Measurements from ENCODE around the gene SEC23IP.

DNA sequence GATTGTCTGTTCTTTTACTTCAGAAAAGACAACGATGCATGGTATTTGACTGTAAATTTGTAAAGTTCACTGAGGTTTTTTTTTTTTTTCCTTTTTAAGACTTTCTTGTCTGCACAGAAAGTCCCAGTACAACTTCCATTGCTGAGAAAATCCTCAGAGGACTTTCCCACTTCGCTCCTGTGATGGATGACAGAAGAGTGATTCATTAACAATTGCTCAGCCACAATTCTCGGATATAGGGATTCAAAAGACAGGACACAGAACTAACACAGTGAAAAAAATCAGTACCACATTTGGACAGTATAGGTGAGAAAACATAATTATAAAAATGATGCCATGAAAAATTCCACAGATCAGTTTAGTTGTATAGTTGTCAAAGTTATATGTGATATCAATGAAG lies 48.0 kb downstream of the SEC23IP start:
- TF ChIP-seq, protein P1, sequence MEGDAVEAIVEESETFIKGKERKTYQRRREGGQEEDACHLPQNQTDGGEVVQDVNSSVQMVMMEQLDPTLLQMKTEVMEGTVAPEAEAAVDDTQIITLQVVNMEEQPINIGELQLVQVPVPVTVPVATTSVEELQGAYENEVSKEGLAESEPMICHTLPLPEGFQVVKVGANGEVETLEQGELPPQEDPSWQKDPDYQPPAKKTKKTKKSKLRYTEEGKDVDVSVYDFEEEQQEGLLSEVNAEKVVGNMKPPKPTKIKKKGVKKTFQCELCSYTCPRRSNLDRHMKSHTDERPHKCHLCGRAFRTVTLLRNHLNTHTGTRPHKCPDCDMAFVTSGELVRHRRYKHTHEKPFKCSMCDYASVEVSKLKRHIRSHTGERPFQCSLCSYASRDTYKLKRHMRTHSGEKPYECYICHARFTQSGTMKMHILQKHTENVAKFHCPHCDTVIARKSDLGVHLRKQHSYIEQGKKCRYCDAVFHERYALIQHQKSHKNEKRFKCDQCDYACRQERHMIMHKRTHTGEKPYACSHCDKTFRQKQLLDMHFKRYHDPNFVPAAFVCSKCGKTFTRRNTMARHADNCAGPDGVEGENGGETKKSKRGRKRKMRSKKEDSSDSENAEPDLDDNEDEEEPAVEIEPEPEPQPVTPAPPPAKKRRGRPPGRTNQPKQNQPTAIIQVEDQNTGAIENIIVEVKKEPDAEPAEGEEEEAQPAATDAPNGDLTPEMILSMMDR (IDR thresholded peaks at IDR 0.05; ENCODE audit: insufficient read depth, low read length, poor library complexity, severe bottlenecking): no peak
- TF ChIP-seq EZH2phosphoT487 (conservative IDR thresholded peaks at IDR 0.05; ENCODE audit: low read length): no peak

All from SU-DHL-6 (cell line).